Stimulated activated CD8-positive, alpha-beta memory T cell treated with anti-CD3 and anti-CD28 coated beads, Interleukin-2, amount 100 ng/mL, for 1 hour (primary cell): ENCODE measurements around the gene SELENON.
A peak's percentile ranks its signal among the peaks of the same experiment; 100 is the strongest.
"Not testable (repeated sequence)": the region's sequence is repeated elsewhere in the genome, so short reads cannot be mapped to it uniquely, and the experiment has no call there.

ENCODE experiments used
- DNase-seq, 2 donors: peaks; one replicate each; pipeline ENCODE4 v3.0.0-alpha.2; 2020; ENCODE audit warnings: low read depth in 2 of 2

Gene SELENON

GRCh38 chr1:25828491-25828890 is 28.5 kb downstream of the SELENON start:
- no peak for DNase-seq

- no peak for DNase-seq
These were observed 29.1 kb downstream of the SELENON start for GRCh38 chr1:25829046-25829445.

GRCh38 chr1:25831569-25832196 is 31.7 kb downstream of the SELENON start:
- no peak for DNase-seq

- no peak for DNase-seq
These were observed 32.5 kb downstream of the SELENON start for GRCh38 chr1:25832336-25833037.

GRCh38 chr1:25833158-25833557 is 33.2 kb downstream of the SELENON start:
- no peak for DNase-seq

- DNase-seq: no peak
These were observed 34.9 kb downstream of the SELENON start for GRCh38 chr1:25834894-25835293.

GRCh38 chr1:25836695-25837094 is 36.7 kb downstream of the SELENON start:
- DNase-seq: no peak

GRCh38 chr1:25837262-25837875 is 37.4 kb downstream of the SELENON start:
- no peak for DNase-seq

- not testable (repeated sequence) for DNase-seq
These were observed 39.8 kb downstream of the SELENON start for GRCh38 chr1:25839808-25840207.

GRCh38 chr1:25843483-25843882 is 43.5 kb downstream of the SELENON start:
- DNase-seq: no peak

- DNase-seq: no peak
These were observed 44.7 kb downstream of the SELENON start for GRCh38 chr1:25844536-25845337.

- no peak for DNase-seq
These were observed 45.7 kb downstream of the SELENON start for GRCh38 chr1:25845664-25846063.

GRCh38 chr1:25847929-25848328 is 47.9 kb downstream of the SELENON start:
- DNase-seq: no peak

GRCh38 chr1:25848531-25848930 is 48.5 kb downstream of the SELENON start:
- DNase-seq: no peak

GRCh38 chr1:25854554-25854953 is 54.6 kb downstream of the SELENON start:
- DNase-seq: no peak

GRCh38 chr1:25856856-25857255 is 56.9 kb downstream of the SELENON start:
- DNase-seq: no peak

GRCh38 chr1:25858494-25858893 is 58.5 kb downstream of the SELENON start:
- no peak for DNase-seq

GRCh38 chr1:25858906-25859789 is 59.2 kb downstream of the SELENON start, which contains the start of gene AUNIP:
Gene AUNIP (minus strand): TSS chr1:25859457. CDS start chr1:25859357, 100 bp downstream.
- DNase-seq: peak; percentile 64 to 84

- DNase-seq: no peak
These were observed 61.6 kb downstream of the SELENON start for GRCh38 chr1:25861316-25862286.
